Measurements from ENCODE around the gene ELP5.

Gene ELP5

DNA sequence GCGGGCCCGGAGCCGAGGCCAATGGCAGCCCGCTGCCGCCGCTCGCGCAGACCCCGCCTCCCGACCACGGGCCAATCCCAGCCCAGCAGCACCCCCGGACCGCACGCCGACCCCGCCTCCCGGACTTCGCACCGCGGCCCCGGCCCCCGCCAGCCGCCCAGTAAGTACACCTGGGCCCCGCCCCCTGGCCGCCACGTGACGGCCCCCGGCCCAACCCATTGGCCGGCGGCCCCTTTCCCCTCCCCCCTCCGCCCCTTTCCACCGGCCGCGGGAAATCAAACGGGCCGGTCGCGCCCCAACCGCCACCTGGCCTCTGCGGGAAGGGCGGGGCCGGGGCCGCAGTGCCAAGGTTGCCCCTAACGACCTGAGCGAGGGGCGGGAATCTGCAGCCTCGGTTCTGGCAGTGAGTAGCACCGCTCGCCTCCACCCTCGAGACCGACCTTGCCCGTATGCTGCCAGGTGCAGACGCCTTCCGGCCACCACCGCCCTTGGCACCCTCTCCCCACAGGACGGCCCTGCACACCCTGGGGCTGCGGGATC is 42.7 kb downstream of the ELP5 start, which contains the start of gene YBX2 (continued):
- TF ChIP-seq, protein P1, sequence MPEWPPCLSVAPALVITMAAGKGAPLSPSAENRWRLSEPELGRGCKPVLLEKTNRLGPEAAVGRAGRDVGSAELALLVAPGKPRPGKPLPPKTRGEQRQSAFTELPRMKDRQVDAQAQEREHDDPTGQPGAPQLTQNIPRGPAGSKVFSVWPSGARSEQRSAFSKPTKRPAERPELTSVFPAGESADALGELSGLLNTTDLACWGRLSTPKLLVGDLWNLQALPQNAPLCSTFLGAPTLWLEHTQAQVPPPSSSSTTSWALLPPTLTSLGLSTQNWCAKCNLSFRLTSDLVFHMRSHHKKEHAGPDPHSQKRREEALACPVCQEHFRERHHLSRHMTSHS (tag by site-specific recombination; IDR thresholded peaks at IDR 0.05), result no peak
- TF ChIP-seq, protein P2, sequence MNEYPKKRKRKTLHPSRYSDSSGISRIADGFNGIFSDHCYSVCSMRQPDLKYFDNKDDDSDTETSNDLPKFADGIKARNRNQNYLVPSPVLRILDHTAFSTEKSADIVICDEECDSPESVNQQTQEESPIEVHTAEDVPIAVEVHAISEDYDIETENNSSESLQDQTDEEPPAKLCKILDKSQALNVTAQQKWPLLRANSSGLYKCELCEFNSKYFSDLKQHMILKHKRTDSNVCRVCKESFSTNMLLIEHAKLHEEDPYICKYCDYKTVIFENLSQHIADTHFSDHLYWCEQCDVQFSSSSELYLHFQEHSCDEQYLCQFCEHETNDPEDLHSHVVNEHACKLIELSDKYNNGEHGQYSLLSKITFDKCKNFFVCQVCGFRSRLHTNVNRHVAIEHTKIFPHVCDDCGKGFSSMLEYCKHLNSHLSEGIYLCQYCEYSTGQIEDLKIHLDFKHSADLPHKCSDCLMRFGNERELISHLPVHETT (tag by site-specific recombination; IDR thresholded peaks at IDR 0.05), result no peak
- TF ChIP-seq ZNF274 (IDR thresholded peaks at IDR 0.05; ENCODE audit: low read length) (no peak), ZNF274 (tag by site-specific recombination; IDR thresholded peaks at IDR 0.05; ENCODE audit: borderline replicate concordance) (no peak), ZNF350 (tag by site-specific recombination; IDR thresholded peaks at IDR 0.05) (no peak), SETDB1 (IDR thresholded peaks at IDR 0.05; ENCODE audit: insufficient read length, low read length) (no peak), ZNF664 (tag by site-specific recombination; IDR thresholded peaks at IDR 0.05) (no peak), ZNF366 (tag by site-specific recombination; conservative IDR thresholded peaks at IDR 0.05) (0 out of 2 replicates have a peak, but pooled peaks have one; percentile 19), ZNF426 (tag by site-specific recombination; IDR thresholded peaks at IDR 0.05) (no peak), ZBTB21 (tag by site-specific recombination; IDR thresholded peaks at IDR 0.05) (no peak), ZNF529 (tag by site-specific recombination; IDR thresholded peaks at IDR 0.05; ENCODE audit: insufficient replicate concordance) (no peak), ZNF555 (tag by site-specific recombination; conservative IDR thresholded peaks at IDR 0.05) (no peak), IKZF3 (tag by site-specific recombination; IDR thresholded peaks at IDR 0.05) (no peak), ZBTB8A (tag by site-specific recombination; IDR thresholded peaks at IDR 0.05) (no peak), YY1 (tag by site-specific recombination; IDR thresholded peaks at IDR 0.05) (no peak), ZNF174 (tag by site-specific recombination; IDR thresholded peaks at IDR 0.05) (no peak), ZNF521 (tag by site-specific recombination; IDR thresholded peaks at IDR 0.05) (no peak)
- TF ChIP-seq, protein P3, sequence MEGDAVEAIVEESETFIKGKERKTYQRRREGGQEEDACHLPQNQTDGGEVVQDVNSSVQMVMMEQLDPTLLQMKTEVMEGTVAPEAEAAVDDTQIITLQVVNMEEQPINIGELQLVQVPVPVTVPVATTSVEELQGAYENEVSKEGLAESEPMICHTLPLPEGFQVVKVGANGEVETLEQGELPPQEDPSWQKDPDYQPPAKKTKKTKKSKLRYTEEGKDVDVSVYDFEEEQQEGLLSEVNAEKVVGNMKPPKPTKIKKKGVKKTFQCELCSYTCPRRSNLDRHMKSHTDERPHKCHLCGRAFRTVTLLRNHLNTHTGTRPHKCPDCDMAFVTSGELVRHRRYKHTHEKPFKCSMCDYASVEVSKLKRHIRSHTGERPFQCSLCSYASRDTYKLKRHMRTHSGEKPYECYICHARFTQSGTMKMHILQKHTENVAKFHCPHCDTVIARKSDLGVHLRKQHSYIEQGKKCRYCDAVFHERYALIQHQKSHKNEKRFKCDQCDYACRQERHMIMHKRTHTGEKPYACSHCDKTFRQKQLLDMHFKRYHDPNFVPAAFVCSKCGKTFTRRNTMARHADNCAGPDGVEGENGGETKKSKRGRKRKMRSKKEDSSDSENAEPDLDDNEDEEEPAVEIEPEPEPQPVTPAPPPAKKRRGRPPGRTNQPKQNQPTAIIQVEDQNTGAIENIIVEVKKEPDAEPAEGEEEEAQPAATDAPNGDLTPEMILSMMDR (tag by site-specific recombination; IDR thresholded peaks at IDR 0.05), result no peak
- TF ChIP-seq, protein P4, sequence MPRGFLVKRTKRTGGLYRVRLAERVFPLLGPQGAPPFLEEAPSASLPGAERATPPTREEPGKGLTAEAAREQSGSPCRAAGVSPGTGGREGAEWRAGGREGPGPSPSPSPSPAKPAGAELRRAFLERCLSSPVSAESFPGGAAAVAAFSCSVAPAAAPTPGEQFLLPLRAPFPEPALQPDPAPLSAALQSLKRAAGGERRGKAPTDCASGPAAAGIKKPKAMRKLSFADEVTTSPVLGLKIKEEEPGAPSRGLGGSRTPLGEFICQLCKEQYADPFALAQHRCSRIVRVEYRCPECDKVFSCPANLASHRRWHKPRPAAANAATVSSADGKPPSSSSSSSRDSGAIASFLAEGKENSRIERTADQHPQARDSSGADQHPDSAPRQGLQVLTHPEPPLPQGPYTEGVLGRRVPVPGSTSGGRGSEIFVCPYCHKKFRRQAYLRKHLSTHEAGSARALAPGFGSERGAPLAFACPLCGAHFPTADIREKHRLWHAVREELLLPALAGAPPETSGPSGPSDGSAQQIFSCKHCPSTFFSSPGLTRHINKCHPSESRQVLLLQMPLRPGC (tag by site-specific recombination; IDR thresholded peaks at IDR 0.05), result no peak
- TF ChIP-seq, protein P5, sequence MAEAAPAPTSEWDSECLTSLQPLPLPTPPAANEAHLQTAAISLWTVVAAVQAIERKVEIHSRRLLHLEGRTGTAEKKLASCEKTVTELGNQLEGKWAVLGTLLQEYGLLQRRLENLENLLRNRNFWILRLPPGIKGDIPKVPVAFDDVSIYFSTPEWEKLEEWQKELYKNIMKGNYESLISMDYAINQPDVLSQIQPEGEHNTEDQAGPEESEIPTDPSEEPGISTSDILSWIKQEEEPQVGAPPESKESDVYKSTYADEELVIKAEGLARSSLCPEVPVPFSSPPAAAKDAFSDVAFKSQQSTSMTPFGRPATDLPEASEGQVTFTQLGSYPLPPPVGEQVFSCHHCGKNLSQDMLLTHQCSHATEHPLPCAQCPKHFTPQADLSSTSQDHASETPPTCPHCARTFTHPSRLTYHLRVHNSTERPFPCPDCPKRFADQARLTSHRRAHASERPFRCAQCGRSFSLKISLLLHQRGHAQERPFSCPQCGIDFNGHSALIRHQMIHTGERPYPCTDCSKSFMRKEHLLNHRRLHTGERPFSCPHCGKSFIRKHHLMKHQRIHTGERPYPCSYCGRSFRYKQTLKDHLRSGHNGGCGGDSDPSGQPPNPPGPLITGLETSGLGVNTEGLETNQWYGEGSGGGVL (tag by site-specific recombination; IDR thresholded peaks at IDR 0.05), result no peak
- TF ChIP-seq, protein P6, sequence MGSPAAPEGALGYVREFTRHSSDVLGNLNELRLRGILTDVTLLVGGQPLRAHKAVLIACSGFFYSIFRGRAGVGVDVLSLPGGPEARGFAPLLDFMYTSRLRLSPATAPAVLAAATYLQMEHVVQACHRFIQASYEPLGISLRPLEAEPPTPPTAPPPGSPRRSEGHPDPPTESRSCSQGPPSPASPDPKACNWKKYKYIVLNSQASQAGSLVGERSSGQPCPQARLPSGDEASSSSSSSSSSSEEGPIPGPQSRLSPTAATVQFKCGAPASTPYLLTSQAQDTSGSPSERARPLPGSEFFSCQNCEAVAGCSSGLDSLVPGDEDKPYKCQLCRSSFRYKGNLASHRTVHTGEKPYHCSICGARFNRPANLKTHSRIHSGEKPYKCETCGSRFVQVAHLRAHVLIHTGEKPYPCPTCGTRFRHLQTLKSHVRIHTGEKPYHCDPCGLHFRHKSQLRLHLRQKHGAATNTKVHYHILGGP (tag by site-specific recombination; IDR thresholded peaks at IDR 0.05), result no peak
- TF ChIP-seq, protein P7, sequence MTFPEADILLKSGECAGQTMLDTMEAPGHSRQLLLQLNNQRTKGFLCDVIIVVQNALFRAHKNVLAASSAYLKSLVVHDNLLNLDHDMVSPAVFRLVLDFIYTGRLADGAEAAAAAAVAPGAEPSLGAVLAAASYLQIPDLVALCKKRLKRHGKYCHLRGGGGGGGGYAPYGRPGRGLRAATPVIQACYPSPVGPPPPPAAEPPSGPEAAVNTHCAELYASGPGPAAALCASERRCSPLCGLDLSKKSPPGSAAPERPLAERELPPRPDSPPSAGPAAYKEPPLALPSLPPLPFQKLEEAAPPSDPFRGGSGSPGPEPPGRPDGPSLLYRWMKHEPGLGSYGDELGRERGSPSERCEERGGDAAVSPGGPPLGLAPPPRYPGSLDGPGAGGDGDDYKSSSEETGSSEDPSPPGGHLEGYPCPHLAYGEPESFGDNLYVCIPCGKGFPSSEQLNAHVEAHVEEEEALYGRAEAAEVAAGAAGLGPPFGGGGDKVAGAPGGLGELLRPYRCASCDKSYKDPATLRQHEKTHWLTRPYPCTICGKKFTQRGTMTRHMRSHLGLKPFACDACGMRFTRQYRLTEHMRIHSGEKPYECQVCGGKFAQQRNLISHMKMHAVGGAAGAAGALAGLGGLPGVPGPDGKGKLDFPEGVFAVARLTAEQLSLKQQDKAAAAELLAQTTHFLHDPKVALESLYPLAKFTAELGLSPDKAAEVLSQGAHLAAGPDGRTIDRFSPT (tag by site-specific recombination; IDR thresholded peaks at IDR 0.05), result peak; percentile 64; the same call in 1 of the 2 replicates
- TF ChIP-seq, protein P8, sequence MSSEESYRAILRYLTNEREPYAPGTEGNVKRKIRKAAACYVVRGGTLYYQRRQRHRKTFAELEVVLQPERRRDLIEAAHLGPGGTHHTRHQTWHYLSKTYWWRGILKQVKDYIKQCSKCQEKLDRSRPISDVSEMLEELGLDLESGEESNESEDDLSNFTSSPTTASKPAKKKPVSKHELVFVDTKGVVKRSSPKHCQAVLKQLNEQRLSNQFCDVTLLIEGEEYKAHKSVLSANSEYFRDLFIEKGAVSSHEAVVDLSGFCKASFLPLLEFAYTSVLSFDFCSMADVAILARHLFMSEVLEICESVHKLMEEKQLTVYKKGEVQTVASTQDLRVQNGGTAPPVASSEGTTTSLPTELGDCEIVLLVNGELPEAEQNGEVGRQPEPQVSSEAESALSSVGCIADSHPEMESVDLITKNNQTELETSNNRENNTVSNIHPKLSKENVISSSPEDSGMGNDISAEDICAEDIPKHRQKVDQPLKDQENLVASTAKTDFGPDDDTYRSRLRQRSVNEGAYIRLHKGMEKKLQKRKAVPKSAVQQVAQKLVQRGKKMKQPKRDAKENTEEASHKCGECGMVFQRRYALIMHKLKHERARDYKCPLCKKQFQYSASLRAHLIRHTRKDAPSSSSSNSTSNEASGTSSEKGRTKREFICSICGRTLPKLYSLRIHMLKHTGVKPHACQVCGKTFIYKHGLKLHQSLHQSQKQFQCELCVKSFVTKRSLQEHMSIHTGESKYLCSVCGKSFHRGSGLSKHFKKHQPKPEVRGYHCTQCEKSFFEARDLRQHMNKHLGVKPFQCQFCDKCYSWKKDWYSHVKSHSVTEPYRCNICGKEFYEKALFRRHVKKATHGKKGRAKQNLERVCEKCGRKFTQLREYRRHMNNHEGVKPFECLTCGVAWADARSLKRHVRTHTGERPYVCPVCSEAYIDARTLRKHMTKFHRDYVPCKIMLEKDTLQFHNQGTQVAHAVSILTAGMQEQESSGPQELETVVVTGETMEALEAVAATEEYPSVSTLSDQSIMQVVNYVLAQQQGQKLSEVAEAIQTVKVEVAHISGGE (tag by site-specific recombination; conservative IDR thresholded peaks at IDR 0.05; ENCODE audit: low read depth), result no peak
